SK-N-MC (cell line): Measurements from ENCODE around the gene PRPSAP1.

Experiments used
- DNase-seq: peaks from one replicate; pipeline ENCODE4 v3.0.0-alpha.2; 2011; ENCODE audit warnings: low read depth, low spot score
- H3K27ac ChIP-seq: fragments of 200-600 bp; sonication (generic); 2 replicates; pipeline ENCODE4 v1.5.1; 2016; ENCODE audit warnings: mixed run types
- H3K36me3 ChIP-seq: fragments of 200-600 bp; sonication (generic); 2 replicates; pipeline ENCODE4 v1.6.1; 2017; ENCODE audit warnings: antibody characterized with exemption, low read length, mixed read lengths; ENCODE audit not compliant: insufficient read depth
- H3K4me3 ChIP-seq: fragments of 200-600 bp; sonication (generic); 2 replicates; pipeline ENCODE4 v1.5.1; 2016
- H3K9ac ChIP-seq: fragments of 200-600 bp; sonication (generic); 2 replicates; pipeline ENCODE4 v1.8.0; 2017; ENCODE audit warnings: mixed run types, mixed read lengths; ENCODE audit not compliant: insufficient read length
- H3K9me3 ChIP-seq: fragments of 200-600 bp; sonication (generic); 2 replicates; pipeline ENCODE4 v1.6.1; 2017; ENCODE audit warnings: low read depth, mild to moderate bottlenecking, antibody characterized with exemption, low read length, moderate library complexity, mixed read lengths
- EZH2 ChIP-seq: fragments of 200-600 bp; sonication (generic); IDR thresholded peaks from one replicate; pipeline ENCODE4 v1.6.1; 2017; ENCODE audit warnings: antibody characterized with exemption
- FOXP2 ChIP-seq: optimal IDR thresholded peaks from 2 replicates; pipeline ENCODE3; 2011; ENCODE audit warnings: mild to moderate bottlenecking, moderate library complexity; ENCODE audit not compliant: insufficient read depth; ENCODE audit errors: extremely low read length, control extremely low read depth
- POLR2AphosphoS5 ChIP-seq: IDR thresholded peaks from 2 replicates; pipeline ENCODE4 v1.6.1; 2012; ENCODE audit warnings: mild to moderate bottlenecking, low read depth, low read length, borderline replicate concordance

PRPSAP1 gene

GRCh38 chr17:76391200-76391715, 37.5 kb upstream of the PRPSAP1 start:
- DNase-seq: no peak
- no peak overlapping the region for H3K9ac ChIP-seq
- H3K27ac ChIP-seq: no peak overlapping the region
- TF ChIP-seq POLR2AphosphoS5 (no peak), FOXP2 (no peak), EZH2 (no peak)
- H3K9me3 ChIP-seq: no peaks in the 10 kb centered on the region
- no peak overlapping the region for H3K4me3 ChIP-seq
- peaks cover 20% of the 10 kb centered on the region for H3K36me3 ChIP-seq

GRCh38 chr17:76390003-76390421, 36.3 kb upstream of the PRPSAP1 start:
- Histone ChIP-seq H3K9ac (no peak overlapping the region), H3K4me3 (no peak overlapping the region), H3K9me3 (no peaks in the 10 kb centered on the region), H3K36me3 (peaks cover 11% of the 10 kb centered on the region), H3K27ac (no peak overlapping the region)
- TF ChIP-seq EZH2: no peak
- no peak for TF ChIP-seq FOXP2
- TF ChIP-seq POLR2AphosphoS5: no peak
- no peak for DNase-seq

DNA sequence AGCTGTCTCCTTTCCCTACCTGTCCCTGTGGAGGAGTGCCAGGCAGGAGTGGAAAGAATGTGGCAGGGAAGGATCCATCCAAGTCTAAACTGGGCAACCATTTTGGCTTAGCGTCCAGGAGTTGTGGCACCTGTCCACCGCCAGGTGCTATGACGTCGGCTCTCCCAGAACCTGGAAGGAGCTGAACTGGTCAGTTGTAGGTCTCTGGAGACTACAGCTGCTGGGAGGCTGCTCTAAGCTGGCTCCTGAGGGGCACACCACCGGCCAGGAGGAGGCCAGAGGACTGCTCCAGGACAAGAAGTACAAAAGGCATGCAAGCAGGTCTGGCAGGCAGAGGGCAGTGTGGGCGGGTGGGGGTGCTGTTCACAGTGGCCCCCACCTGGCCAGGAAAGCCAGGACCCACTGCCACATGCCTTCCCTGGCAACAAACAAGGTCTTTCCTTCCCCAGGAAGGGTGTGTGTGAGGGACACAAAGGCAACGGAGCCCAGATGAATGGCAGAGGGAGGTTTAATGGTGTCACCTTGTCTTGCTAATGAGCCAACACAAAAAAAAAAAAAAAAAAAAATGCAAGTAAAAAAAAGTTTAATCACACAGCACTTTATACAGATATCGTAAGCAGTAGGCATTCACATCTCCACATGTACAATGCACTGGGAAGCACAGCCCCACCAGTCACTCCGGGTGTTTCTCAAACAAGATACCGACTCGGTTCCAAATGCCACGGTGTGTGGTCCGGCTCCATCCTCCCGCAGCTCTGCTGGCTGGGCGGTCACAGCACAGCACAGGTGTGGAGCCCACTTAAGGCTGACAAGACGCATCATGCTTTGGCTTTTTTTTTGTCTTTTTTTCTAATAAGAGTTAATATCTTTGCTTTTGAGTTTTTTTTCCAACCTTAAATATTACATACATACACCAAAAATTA, 35.5 kb upstream of the PRPSAP1 start:
- TF ChIP-seq POLR2AphosphoS5 (no peak), FOXP2 (no peak), EZH2 (no peak)
- no peaks in the 10 kb centered on the region for H3K9me3 ChIP-seq
- H3K9ac ChIP-seq: no peak overlapping the region
- H3K36me3 ChIP-seq: peaks cover 10% of the 10 kb centered on the region
- H3K27ac ChIP-seq: no peak overlapping the region
- no peak overlapping the region for H3K4me3 ChIP-seq
- no peak for DNase-seq

- Histone ChIP-seq H3K9me3 (no peaks in the 10 kb centered on the region), H3K9ac (no peak overlapping the region), H3K27ac (no peak overlapping the region), H3K36me3 (no peaks in the 10 kb centered on the region; the same call in 1 of the 2 replicates), H3K4me3 (no peak overlapping the region)
- DNase-seq: no peak
- TF ChIP-seq POLR2AphosphoS5: no peak; the same call in 1 of the 2 replicates
- TF ChIP-seq EZH2: no peak
- no peak for TF ChIP-seq FOXP2
Observed at GRCh38 chr17:76386966-76387765, 33.5 kb upstream of the PRPSAP1 start.

DNA sequence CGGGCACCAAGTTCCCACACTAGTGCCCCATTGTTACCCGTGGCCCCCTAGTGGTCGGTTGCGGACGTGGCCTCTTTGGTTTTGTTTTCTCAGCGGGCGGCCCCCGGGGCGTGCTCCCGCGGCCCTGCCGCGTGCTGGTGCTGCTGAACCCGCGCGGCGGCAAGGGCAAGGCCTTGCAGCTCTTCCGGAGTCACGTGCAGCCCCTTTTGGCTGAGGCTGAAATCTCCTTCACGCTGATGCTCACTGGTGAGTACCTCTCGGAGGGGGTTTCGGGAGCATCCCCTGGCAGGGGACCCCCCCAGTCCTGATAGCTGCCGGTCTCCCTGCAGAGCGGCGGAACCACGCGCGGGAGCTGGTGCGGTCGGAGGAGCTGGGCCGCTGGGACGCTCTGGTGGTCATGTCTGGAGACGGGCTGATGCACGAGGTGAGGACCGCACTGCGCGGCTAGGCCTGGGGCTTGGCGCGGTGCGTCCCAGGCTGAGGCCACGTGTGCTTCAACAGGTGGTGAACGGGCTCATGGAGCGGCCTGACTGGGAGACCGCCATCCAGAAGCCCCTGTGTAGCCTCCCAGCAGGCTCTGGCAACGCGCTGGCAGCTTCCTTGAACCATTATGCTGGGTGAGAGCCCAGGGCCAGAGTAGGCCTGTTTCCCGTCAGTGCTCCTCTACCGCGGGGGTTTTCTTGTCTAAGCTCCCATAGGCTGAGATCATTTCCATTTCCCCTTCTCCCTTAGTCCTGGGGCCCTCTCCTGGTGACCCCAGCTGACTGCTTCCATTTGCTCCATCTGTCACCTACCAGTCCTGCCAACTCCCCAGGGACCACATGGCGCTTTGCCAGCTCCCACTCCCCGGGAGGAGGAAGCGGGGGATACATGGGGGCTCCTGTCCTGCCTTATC, 32.4 kb upstream of the PRPSAP1 start:
- DNase-seq: no peak
- H3K36me3 ChIP-seq: no peaks in the 10 kb centered on the region; the same call in 1 of the 2 replicates
- H3K9ac ChIP-seq: no peak overlapping the region
- no peaks in the 10 kb centered on the region for H3K9me3 ChIP-seq
- TF ChIP-seq FOXP2: peak; percentile 74
- TF ChIP-seq POLR2AphosphoS5: no peak
- peak overlapping the region; percentile 92 for H3K4me3 ChIP-seq
- H3K27ac ChIP-seq: no peak overlapping the region

DNA sequence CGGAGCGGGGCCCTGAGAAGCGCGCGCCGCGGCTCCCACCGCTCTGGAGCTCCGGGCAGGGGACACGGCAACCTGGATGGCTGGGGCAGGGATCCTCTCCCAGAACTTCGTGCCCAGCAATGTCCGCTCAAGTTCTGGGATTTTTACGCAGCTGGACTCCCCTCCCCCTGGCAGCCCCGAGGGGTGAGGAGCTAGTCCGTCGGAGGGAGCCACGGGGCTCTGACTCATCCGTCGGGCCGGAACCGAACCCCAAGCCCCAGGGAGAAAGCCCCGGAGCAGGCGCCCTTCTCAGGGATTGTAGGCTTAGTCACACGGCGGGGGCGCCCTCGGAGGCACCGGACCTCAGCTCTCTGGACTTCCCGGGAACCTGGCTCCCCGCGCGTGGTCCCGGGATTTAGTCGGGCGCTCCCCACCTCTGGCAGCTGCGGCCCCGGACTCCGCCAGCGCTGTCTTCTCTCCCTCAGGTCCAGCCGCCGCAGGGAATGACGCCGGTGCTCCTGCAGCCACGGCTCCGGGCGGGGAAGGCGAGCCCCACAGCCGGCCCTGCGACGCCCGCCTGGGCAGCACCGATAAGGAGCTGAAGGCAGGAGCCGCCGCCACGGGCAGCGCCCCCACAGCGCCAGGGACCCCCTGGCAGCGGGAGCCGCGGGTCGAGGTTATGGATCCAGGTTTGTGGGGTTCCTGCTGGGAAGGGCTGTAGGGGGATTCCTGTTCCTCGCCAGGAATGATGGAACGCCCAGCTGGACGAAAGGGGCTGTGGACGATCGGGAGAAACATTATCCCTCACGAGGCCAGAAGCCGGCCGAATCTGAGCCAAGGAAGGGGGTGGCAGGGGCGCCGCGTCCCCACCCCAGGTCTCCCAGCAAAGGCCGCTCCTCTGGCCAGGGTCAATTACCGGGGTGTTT, 31.5 kb upstream of the PRPSAP1 start:
- no peak for DNase-seq
- Histone ChIP-seq H3K9ac (peak overlapping the region; percentile 59), H3K4me3 (peak overlapping the region; percentile 92), H3K36me3 (no peaks in the 10 kb centered on the region), H3K9me3 (no peaks in the 10 kb centered on the region), H3K27ac (no peak overlapping the region)
- TF ChIP-seq EZH2: no peak
- TF ChIP-seq FOXP2: no peak
- no peak for TF ChIP-seq POLR2AphosphoS5
